ENCODE data around the gene SVOP.

DNA sequence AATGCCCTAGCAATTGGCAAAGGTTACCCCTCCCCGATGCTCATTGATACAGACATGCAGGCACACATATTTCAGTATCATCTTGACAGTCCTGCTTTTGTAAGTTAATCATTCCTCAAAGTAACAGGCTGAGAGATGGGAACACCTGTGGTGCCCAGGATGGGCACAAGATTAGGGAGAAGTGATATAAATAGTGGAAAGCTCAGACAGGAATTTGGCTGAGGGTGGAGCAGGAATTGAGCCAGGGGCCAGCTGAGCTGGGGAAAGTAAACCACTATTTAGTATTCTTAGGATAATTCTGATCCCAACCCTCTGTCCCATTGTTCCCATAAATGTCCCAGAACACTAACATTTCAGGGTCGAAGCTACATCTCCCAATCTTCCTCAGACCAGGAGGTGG, 102.7 kb downstream of the SVOP start:
- no peak for TF ChIP-seq CTCF (conservative IDR thresholded peaks at IDR 0.05; ENCODE audit: low read depth, low read length)
- no peak for TF ChIP-seq CEBPB (IDR thresholded peaks at IDR 0.05; ENCODE audit: low read depth, low read length)
- TF ChIP-seq MAZ (IDR thresholded peaks at IDR 0.05; ENCODE audit: borderline replicate concordance, low read depth, low read length), result no peak
- no peak for TF ChIP-seq POLR2A (IDR thresholded peaks at IDR 0.05; ENCODE audit: low read depth, low read length)
- no peak for TF ChIP-seq RAD21 (IDR thresholded peaks at IDR 0.05; ENCODE audit: low read length)
- TF ChIP-seq, protein P1, sequence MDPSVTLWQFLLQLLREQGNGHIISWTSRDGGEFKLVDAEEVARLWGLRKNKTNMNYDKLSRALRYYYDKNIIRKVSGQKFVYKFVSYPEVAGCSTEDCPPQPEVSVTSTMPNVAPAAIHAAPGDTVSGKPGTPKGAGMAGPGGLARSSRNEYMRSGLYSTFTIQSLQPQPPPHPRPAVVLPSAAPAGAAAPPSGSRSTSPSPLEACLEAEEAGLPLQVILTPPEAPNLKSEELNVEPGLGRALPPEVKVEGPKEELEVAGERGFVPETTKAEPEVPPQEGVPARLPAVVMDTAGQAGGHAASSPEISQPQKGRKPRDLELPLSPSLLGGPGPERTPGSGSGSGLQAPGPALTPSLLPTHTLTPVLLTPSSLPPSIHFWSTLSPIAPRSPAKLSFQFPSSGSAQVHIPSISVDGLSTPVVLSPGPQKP (IDR thresholded peaks at IDR 0.05; ENCODE audit: borderline replicate concordance, low read depth, low read length), result no peak
- no peak for TF ChIP-seq NFE2L2 (IDR thresholded peaks at IDR 0.05; ENCODE audit: low read depth, low read length)
- TF ChIP-seq USF2 (IDR thresholded peaks at IDR 0.05; ENCODE audit: low read depth, low read length), result no peak
- TF ChIP-seq MAFK (IDR thresholded peaks at IDR 0.05; ENCODE audit: low read depth, low read length), result no peak
- TF ChIP-seq BHLHE40 (IDR thresholded peaks at IDR 0.05; ENCODE audit: low read depth, low read length), result no peak
- no peak for TF ChIP-seq RFX5 (IDR thresholded peaks at IDR 0.05; ENCODE audit: low read depth, low read length)
- no peak for TF ChIP-seq RCOR1 (IDR thresholded peaks at IDR 0.05; ENCODE audit: insufficient replicate concordance, low read length)
